ENCODE data around the gene DLG2. TPM values are rescaled to one million over a fixed set of nuclear protein-coding genes. Genes with fewer than 3 reads are reported as not detected.

DLG2 gene
- total RNA-seq, 2 experiments from 2014 or later: 2.0 to 2.1 TPM

DNA sequence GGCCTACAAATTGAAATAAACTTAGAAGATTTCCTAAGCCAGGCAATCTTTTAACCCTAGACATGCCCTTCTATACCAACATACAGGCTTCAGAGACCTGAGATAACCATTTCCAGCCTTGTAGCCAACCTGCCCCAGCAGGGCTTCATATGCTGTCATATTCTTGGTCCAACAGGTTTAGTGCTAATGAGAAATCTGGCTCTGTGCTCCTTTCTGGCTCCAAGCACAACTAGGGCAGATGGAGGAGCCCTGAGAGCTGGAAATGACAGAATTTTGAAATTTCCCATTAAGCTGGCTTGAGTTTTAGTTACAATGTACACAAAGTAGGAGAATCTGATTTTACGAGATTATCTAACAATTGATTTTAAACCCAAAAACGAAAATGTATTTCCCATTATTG is 2018.0 kb downstream of the DLG2 start:
- Mint-ChIP-seq H3K36me3 (ENCODE audit: low read depth) (no peaks in the 10 kb centered on the region), H3K9me3 (no peaks in the 10 kb centered on the region), H3K27me3 (peaks cover 5% of the 10 kb centered on the region), H3K4me1 (ENCODE audit: low read depth) (no peaks in the 10 kb centered on the region), H3K27ac (no peak overlapping the region), H3K4me3 (no peak overlapping the region)
- H3K27me3 ChIP-seq (ENCODE audit: control insufficient read depth in 1 of 2, insufficient read depth in 2 of 2, low read length in 2 of 2): peaks cover 0 to 4% of the 10 kb centered on the region in 2 experiments
- POLR2A ChIA-PET: no interaction called here
- intact Hi-C loops (cut with DNase I, micrococcal nuclease): no loop called here
- H3K27ac ChIP-seq (ENCODE audit: low read depth in 1 of 2, low read length in 2 of 2): no peak overlapping the region
- CTCF ChIA-PET: no interaction called here
- no peaks in the 10 kb centered on the region for H3K9me3 ChIP-seq (ENCODE audit: control insufficient read depth in 1 of 2, insufficient read depth in 1 of 2, low read length in 2 of 2)
- DNase-seq (no peak), ATAC-seq (ENCODE audit: poor library complexity) (no peak)
- no peak overlapping the region for H3K4me3 ChIP-seq (ENCODE audit: low read length)
- H3K36me3 ChIP-seq (ENCODE audit: insufficient read depth, low read length): no peaks in the 10 kb centered on the region
- TF ChIP-seq, protein P1, sequence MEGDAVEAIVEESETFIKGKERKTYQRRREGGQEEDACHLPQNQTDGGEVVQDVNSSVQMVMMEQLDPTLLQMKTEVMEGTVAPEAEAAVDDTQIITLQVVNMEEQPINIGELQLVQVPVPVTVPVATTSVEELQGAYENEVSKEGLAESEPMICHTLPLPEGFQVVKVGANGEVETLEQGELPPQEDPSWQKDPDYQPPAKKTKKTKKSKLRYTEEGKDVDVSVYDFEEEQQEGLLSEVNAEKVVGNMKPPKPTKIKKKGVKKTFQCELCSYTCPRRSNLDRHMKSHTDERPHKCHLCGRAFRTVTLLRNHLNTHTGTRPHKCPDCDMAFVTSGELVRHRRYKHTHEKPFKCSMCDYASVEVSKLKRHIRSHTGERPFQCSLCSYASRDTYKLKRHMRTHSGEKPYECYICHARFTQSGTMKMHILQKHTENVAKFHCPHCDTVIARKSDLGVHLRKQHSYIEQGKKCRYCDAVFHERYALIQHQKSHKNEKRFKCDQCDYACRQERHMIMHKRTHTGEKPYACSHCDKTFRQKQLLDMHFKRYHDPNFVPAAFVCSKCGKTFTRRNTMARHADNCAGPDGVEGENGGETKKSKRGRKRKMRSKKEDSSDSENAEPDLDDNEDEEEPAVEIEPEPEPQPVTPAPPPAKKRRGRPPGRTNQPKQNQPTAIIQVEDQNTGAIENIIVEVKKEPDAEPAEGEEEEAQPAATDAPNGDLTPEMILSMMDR (IDR thresholded peaks at IDR 0.05): no peak
- H3K4me1 ChIP-seq (ENCODE audit: insufficient read depth, low read length): no peaks in the 10 kb centered on the region

- no peaks in the 10 kb centered on the region for H3K9me3 Mint-ChIP-seq
- H3K9me3 ChIP-seq (ENCODE audit: control insufficient read depth in 1 of 2, insufficient read depth in 1 of 2, low read length in 2 of 2): no peaks in the 10 kb centered on the region
- no peaks in the 10 kb centered on the region for H3K36me3 Mint-ChIP-seq (ENCODE audit: low read depth)
- H3K4me1 Mint-ChIP-seq (ENCODE audit: low read depth): no peaks in the 10 kb centered on the region
- H3K27ac Mint-ChIP-seq: no peak overlapping the region
- H3K36me3 ChIP-seq (ENCODE audit: insufficient read depth, low read length): no peaks in the 10 kb centered on the region
- intact Hi-C loops (cut with DNase I, micrococcal nuclease): no loop called here
- ATAC-seq (ENCODE audit: poor library complexity) (no peak), DNase-seq (no peak)
- POLR2A ChIA-PET: no interaction called here
- no peak overlapping the region for H3K27ac ChIP-seq (ENCODE audit: low read depth in 1 of 2, low read length in 2 of 2)
- H3K27me3 Mint-ChIP-seq: peaks cover 5% of the 10 kb centered on the region
- TF ChIP-seq, protein P1 (IDR thresholded peaks at IDR 0.05): no peak
- peaks cover 0 to 4% of the 10 kb centered on the region in 2 experiments for H3K27me3 ChIP-seq (ENCODE audit: control insufficient read depth in 1 of 2, insufficient read depth in 2 of 2, low read length in 2 of 2)
- no peak overlapping the region for H3K4me3 Mint-ChIP-seq
- CTCF ChIA-PET: no interaction called here
- H3K4me1 ChIP-seq (ENCODE audit: insufficient read depth, low read length): no peaks in the 10 kb centered on the region
- no peak overlapping the region for H3K4me3 ChIP-seq (ENCODE audit: low read length)
These were observed 2018.6 kb downstream of the DLG2 start for GRCh38 chr11:83608571-83608970.

DNA sequence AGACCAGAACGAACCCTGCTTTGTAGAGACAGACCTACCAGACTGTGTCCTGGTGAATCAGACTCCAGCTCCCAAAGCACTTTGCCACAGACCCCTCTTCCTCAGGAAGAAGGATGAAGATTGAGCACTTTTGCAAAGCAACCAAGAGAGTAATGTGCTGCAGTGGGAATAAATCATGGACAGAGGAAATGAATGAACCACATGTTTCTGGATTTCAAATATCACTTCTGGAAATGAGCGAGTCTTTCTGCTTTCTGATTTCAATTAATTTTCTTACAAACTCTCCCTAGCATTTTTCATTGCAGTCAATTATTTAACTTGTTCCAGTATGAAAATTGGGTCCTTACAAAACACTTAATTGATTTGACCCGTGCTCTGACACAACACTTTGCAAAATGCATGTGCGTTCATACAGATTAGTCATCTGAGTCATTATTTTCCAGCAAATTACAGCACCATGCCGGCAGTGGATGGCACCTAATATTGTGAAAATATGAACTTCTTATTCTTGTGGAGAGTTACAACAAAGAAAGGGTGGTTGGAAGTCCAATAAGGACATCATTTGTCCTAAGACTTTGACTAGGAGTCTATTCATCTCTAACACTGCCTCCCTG is 2025.1 kb downstream of the DLG2 start:
- Histone ChIP-seq H3K4me3 (ENCODE audit: low read length) (no peak overlapping the region), H3K36me3 (ENCODE audit: insufficient read depth, low read length) (no peaks in the 10 kb centered on the region)
- intact Hi-C loops (cut with DNase I, micrococcal nuclease): no loop called here

More for the DNA sequence above, 2025.1 kb downstream of the DLG2 start:
- TF ChIP-seq, protein P1 (IDR thresholded peaks at IDR 0.05): no peak
- no peaks in the 10 kb centered on the region for H3K9me3 ChIP-seq (ENCODE audit: control insufficient read depth in 1 of 2, insufficient read depth in 1 of 2, low read length in 2 of 2)
- H3K27ac ChIP-seq (ENCODE audit: low read depth in 1 of 2, low read length in 2 of 2): no peak overlapping the region
- ATAC-seq (ENCODE audit: poor library complexity) (no peak), DNase-seq (no peak)
- H3K27ac Mint-ChIP-seq: no peak overlapping the region
- ChIA-PET CTCF (no interaction called here), POLR2A (no interaction called here)
- no peaks in the 10 kb centered on the region for H3K9me3 Mint-ChIP-seq
- no peak overlapping the region for H3K4me3 Mint-ChIP-seq
- H3K4me1 Mint-ChIP-seq (ENCODE audit: low read depth): no peaks in the 10 kb centered on the region
- H3K27me3 Mint-ChIP-seq: no peaks in the 10 kb centered on the region
- H3K36me3 Mint-ChIP-seq (ENCODE audit: low read depth): no peaks in the 10 kb centered on the region
- H3K4me1 ChIP-seq (ENCODE audit: insufficient read depth, low read length): no peaks in the 10 kb centered on the region
- no peaks in the 10 kb centered on the region for H3K27me3 ChIP-seq (ENCODE audit: control insufficient read depth in 1 of 2, insufficient read depth in 2 of 2, low read length in 2 of 2)
